GM19467 (cell line): Measurements from ENCODE around the gene SAMD4A.
A peak's percentile ranks its signal among the peaks of the same experiment; 100 is the strongest.

Source experiments
- ATAC-seq: cut with Tn5 transposase; IDR thresholded peaks from one replicate; pipeline ENCODE4 v1.9.1; 2021; ENCODE audit warnings: mild to moderate bottlenecking, moderate library complexity; ENCODE audit not compliant: unreplicated experiment

Gene SAMD4A

DNA sequence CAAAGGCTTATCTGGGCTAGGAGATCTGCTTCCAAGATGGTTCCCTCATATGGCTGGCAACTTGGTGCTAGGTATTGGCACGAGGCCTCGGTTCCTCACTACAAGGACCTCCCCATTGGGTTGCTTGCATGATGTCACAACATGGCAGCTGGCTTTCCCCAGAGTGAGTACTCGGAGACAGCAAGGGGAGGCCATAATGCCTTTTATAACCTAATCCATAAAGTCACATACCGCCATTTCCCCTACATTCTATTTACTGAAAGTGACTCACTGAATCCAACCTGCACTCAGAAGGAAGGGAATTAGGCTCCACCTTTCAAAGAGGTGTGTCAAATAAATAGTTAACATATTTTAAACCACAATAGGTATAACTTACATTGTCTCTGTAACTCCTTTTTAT, 130.9 kb downstream of the SAMD4A start:
- ATAC-seq = no peak

DNA sequence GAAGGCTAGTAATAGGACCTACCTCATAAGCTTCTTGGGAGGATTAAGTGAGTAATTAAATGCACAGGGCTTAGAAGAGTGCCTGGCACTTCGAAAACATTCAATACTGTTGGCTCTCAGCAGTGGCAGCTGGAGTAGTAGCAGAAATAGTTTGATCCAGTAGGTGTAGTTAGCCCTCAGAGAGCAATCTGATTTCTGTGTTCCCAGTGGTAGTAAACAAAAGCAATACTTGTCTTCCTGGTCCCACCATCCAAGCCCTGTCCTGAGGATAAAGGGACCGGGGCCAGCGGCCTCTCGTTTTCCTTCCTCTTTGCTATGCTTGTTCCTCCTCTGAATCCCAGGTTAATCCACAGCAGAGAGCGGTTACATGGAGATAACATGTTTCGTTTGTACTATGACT, 131.6 kb downstream of the SAMD4A start:
- no peak for ATAC-seq

DNA sequence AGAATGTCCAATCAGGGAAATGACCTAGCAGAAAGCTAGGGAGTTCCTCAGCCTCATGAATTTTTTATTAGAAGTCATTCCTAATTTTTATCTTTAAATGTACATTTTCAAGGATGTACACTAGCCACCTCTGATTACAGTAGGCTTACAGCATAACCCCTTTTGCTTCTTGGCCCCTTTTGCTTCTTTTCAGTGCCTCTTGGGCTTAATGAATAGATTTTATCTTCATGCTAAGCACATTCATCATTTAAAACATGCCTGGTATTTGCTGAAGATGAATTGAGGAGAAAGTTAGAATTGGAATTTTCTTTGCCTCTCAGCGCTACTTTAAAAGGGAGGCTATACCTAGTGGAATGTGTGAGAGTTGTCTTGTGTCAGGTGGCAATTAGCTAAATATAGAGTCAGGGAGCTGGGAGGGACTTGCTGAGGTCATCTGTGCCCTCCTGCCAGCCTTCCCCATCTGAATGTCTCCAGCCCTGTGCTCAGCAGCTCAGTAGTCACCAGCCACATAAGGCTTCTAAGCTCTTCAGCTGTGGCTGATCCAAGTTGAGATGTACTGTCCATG, 132.1 kb downstream of the SAMD4A start:
- ATAC-seq = no peak

DNA sequence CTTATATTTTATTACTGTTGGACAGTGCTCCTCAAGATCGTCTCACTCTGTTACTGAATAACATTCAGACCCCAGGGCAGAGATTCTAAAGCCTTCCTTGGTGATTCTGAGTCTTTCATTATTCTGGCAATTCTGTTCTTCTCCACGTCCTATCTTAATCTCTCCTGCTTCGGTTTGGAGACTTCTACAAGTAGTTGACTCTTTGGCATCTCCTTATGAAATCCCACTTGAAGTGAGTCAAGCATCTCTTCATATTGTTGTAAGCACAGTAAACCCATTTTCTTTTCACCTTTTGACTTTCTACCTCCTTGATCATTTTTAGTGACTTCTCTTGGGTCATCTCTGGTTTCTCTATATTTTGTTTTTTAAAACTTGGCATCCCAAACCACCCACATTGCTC, 132.8 kb downstream of the SAMD4A start:
- no peak for ATAC-seq

DNA sequence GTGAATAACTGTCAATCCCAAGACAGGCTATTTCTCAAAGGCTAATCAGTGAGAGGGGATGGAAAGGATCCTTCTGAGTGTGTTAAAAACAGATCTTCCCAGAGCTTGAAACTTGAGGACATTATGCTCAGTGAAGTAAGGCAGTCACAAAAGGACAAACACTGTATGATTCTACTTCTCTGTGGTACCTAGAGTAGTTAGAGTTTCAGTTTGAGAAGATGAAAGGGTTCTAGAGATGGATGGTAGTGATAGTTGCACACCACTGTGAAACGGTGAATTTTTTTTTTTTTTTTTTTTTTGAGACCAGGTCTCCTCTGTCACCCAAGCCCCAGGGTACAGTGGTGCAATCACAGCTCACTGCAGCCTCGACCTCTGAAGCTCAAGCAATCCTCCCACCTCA, 133.8 kb downstream of the SAMD4A start:
- ATAC-seq = no peak

- ATAC-seq = no peak
Observed at GRCh38 chr14:54702014-54702491, 135.1 kb downstream of the SAMD4A start.

DNA sequence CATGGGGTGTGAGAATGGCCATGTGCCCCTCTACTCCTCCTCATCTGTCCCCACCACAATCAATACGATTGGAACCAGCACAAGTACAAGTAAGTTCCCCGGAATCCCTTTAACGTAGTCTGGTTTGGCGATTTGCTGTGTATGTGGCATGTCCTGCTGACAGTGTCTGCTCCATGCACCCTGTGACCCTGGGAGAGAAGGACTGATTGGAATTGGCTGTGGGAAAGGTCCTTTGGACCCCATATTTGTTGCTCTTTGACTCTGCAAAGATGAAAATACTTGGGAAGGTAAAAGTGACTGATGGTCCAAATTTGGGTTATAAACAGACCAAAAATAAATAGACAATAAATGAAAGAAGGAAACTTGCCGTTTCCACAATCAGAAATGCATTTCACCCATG, 135.6 kb downstream of the SAMD4A start:
- no peak for ATAC-seq

DNA sequence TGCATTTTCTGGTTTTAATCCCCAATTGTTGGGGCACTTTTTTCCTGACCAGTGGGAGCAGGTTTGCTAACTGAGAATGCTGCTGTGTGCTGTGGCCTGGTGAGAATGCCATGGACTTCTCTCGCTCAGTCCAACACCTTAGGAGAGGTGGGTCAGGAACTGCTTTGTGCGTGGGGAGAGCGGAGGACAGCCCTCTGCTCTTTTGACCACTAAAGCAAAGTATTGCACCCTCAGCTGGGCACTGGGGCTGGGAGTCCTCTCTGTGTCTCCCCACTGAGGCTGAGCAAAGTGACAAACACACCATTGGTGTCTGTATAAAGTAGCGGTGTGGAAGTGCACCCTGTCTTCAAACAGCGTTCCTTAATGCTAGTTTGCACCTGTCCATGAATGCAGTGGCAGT, 136.2 kb downstream of the SAMD4A start:
- no peak for ATAC-seq

GRCh38 chr14:54703724-54704123, 136.8 kb downstream of the SAMD4A start:
- ATAC-seq = no peak

GRCh38 chr14:54704768-54705167, 137.8 kb downstream of the SAMD4A start:
- ATAC-seq = no peak

DNA sequence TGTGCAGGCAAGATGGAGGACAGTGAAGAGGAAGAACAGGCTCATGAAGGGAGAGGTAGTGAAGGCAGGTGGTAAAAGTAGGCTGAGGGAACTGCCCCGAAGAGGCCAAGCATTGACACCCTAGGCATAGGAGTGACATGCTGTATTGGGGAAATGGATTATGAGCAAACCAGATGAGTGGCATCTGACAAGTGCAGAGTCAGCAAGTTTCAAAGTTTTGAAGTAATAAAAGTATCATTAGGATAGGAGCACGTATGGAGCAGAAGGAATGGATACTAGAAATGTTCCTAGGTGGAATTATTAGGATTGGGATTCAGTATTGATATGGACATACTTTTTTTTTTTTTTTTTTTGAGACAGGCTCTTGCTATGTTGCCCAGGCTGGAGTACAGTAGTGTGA, 139.8 kb downstream of the SAMD4A start:
- ATAC-seq = no peak

GRCh38 chr14:54708161-54708560, 141.2 kb downstream of the SAMD4A start:
- ATAC-seq = no peak

- no peak for ATAC-seq
Observed at GRCh38 chr14:54708982-54709381, 142.1 kb downstream of the SAMD4A start.

GRCh38 chr14:54709444-54709843, 142.5 kb downstream of the SAMD4A start:
- ATAC-seq = peak; percentile 65

- no peak for ATAC-seq
Observed at GRCh38 chr14:54709867-54710266, 142.9 kb downstream of the SAMD4A start.

GRCh38 chr14:54711312-54711711, 144.4 kb downstream of the SAMD4A start:
- ATAC-seq = no peak

DNA sequence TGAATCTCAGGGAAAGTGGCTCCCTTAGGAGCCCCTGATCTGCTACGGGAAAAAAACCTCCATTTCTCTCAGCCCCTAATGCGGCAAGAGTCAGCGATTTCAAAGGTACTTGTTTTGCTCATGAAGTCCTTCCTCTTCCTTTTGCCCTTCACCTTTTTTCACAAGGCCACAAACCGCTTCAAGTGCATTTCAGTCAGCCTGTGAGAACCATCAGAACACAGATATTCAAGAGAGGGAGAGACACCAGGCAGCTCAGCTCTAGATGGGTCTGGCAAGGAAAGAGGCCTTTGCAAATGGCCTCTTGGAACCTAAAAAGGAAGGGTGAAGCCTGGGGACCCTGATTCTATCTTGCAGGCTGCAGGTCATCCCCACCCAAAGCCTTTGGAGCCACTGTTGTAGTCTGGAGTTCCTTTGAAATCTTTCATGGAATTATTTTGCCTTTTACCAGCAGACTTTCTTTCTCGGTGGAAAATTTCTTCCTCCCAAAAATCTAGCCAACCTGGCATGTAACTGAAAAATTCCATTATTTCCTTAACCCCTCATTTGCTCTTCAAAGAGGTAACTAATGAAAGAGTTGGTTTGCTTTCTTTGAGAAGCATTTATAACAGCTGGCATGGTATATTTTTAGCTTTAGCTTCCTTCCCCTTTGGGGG, 145.0 kb downstream of the SAMD4A start:
- no peak for ATAC-seq

- ATAC-seq = no peak
Observed at GRCh38 chr14:54712465-54713200, 145.7 kb downstream of the SAMD4A start.

GRCh38 chr14:54713379-54713778, 146.5 kb downstream of the SAMD4A start:
- no peak for ATAC-seq

- no peak for ATAC-seq
Observed at GRCh38 chr14:54715239-54715638, 148.3 kb downstream of the SAMD4A start.

GRCh38 chr14:54715811-54716210, 148.9 kb downstream of the SAMD4A start:
- ATAC-seq = no peak

GRCh38 chr14:54716862-54717261, 149.9 kb downstream of the SAMD4A start:
- no peak for ATAC-seq
